GM19240 (cell line): ENCODE measurements around the gene CTNNA3.

Experiments
- DNase-seq: peaks from one replicate; pipeline ENCODE4 v3.0.0; 2011; ENCODE audit warnings: low spot score; ENCODE audit not compliant: insufficient read length

Gene CTNNA3

DNA sequence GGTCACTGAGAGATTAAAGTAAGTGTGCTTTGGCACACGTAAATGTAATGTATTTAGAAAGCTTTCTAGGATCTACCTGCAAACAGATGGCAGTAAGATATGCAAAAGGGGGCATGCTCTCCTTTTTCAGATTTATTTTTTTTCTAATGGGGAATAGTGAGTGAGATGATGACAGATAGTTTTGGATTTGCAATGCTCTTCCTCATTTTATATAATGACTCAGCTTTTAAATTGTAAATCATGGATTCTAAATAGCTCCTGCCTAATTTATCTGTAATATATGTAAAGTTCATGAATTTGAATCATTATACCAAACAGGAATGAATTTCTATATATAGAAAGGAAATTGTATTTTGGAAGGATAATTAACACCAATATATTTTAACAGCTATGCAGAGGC lies 1731.8 kb downstream of the CTNNA3 start:
- DNase-seq = no peak

DNA sequence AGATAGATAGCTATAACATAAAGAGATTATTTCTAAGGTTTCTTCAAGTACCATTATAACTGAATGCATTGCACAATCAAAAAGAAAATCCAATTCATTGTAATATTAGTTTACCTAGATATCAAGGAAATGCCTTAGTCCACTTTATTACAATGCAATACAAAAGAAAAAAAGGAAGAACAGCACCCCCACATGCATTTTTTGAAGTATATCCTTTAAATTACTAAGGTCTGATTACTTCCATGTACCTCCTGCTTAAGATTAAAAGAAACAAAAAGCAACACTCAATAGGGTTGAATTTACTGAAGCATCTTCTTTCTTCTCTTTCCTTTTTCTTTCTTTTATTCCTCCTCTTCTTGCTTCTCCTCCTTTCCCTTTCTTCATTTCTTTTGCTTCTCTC lies 1743.9 kb downstream of the CTNNA3 start:
- DNase-seq = no peak

DNA sequence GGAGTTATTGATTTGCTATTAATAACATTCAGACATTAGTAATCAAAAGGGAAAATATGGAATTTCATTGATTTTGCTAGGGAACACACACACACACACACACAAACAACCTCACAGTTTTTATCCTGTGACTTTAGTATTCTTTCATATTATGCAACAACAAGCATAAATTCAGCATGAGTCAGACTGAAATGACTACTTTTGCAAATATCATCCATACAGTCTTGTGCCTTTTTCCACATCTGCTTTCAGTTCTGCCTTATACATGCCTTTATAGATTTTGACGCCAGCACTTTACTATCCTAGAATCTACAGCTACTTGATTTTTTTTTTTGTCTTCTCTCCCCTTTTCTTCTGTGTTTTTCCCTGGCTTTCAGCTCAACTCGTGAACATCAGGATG lies 1745.9 kb downstream of the CTNNA3 start:
- no peak for DNase-seq

DNA sequence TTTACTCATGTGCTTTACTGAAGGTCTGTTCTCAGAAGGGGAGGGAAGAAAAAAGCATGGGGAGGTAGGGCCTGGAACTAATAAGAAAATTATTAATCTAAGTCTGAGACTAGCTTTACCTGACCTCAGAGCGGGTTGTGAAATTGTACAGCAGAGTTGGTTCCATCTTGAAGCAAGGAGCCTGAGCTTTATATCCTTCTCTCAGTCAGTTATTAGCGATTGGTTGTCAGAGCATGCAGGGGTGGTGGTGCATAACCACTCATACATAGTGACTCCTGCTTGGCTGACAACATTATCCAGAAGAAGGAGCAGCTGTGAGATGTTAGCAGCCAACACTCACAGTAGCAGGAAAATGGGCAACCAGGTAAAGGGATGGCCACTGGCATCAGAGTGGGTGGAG lies 1746.5 kb downstream of the CTNNA3 start:
- DNase-seq = no peak

DNA sequence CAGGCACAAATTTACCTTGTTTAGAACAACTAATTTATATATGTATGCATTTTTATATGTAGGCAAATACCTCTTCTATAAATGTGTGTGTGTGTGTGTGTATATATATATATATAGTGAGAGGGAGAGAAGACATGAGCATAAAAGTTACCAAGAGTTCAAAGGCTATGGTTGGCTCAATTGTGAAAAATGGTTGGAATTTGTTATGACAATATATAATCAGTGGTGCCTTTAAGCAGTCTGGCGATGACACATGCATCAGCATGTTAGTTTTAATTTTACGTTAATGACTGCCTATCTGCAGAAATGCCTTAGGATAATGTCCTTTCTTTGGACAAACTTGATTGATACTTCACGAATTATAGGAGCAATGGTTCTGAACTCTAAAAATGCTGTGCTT lies 1750.9 kb downstream of the CTNNA3 start:
- DNase-seq = no peak

DNA sequence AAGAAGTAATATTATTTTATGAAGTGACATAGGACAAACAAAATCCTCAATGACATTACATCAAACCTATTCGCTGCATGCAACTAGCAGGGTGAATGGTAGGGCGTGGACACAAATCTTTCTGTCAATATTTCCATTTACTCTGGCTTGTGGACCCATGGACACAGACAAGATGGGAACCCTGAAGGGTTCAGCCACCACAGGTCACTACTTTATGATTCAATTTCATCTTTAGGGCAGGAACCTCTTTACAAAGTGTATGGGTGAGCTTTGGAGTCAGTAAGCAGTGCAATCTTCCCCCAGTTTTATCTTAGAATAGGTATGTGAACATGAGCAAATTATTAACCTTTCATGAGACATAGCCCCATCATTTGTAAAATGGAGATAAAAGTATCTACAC lies 1752.5 kb downstream of the CTNNA3 start:
- DNase-seq = no peak

DNA sequence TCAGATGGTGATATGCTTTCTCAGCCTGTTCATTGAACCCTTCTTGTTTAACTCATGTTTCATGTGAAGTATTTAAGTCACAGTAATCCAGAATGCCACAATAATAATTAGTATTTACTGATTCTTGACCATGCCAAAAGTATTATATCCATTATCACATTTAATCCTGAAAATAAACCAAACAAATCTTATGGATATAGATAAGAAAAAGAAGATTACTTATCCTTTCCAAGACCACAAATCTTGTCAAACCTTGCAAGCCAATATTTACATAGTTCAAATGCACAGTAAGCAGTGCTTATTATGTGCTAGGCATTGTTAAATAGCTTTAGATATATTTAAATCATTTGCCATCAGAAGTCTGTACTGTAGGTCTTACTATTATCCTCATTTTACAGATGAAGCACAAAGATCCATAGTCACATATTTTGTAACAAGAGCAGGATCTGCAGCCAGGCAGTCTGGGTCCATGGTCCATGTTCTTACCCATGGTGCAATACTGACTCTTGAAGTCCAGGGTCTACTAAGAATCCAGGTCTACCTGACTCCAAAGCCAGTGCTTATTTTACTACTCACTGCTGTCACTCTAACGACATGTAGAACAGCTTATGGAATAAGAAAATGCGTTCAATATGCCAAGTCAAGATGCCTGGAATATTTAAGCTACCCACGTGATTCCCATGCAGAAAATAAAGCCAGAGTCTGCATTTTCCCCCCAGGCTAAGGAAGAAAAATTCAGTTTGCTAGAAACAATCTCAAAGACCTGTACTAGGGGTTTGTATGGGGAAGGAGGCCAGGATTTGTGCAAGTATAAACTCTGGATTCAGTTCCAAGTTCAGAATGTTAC lies 1755.0 kb downstream of the CTNNA3 start:
- no peak for DNase-seq

DNA sequence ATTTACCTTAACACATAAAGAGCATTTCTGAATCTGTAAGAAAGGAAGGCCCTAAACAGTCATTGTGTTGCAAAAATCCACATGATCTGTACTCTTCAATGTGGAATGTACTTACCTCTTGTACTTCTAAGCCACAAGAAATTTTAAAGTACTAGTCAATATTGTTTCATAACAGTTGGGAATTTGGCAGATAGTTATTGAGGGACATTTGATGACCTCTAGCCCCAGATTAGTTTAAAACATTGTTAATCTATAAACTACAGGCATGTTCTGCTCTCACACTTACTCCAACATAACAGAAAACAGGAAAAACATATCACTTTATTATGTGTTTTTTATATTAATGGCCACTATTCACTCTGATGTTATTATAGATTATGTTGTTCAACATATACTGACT lies 1755.9 kb downstream of the CTNNA3 start:
- no peak for DNase-seq

DNA sequence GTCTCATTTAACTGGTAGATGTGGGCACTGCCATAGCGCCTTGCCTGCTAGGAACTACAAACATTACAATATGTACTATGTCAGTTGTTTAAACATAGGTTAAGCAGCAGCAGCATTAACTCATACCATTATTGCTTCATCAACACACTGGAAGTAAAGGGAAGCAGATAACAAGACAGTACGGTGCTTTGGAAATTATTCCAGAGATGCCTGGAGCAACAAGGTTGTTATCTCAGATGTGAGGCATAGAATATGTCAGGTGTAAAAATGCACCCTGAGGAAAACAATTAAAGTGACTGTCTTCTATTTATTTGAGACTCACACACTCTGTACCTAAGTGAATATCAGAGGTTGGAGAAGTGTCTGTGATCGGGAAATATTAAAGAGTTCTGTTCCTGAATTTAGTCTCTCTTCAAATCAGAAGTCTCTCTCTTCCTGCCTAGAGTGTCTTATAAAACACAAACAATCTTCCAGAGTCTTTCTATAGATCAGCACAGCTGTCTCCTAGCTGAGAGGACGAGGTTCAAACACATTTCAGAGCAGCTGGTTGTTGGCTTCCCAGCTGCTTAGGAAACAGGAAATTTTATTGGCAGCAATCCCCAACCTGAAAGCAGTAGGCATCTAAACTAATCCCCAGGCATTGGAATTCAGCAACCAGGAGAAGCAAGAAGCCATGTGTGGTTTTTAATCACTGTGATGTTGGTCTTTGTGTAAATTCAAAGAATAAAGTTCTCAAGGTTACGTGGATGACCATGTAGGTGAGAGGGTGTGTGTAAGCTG lies 1764.5 kb downstream of the CTNNA3 start:
- DNase-seq = no peak

DNA sequence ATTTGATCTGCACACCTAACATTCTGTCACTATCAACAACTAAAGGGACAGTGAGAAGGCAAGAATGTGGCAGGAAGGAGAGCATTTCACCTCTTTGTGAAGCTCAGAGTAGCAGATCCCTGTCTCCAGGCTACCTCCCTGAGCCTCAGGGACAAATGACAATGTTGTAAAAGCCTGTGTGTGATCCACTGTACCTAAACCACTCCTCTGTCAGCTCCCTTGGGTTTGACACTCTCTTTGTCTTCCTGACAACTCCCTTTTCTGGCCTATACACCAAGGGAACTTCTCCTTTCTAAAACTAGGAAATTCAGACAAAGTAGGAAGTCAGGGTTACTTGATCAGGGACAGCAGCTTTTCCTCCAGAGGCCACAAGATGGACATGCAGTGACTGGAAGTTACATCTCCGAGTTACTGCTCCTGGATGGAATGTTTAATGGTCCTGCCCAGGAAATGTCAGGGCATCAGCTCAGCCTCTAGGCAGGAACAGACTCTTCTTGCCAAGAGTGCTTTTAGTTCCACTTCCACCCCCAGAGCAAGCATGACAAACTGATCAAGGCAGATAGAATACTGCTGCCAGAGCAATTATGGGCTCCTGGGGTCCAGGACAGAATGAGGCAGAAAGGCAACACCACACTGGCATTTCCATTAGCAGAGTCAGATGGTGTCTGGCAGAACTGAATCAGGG lies 1784.7 kb downstream of the CTNNA3 start:
- no peak for DNase-seq

DNA sequence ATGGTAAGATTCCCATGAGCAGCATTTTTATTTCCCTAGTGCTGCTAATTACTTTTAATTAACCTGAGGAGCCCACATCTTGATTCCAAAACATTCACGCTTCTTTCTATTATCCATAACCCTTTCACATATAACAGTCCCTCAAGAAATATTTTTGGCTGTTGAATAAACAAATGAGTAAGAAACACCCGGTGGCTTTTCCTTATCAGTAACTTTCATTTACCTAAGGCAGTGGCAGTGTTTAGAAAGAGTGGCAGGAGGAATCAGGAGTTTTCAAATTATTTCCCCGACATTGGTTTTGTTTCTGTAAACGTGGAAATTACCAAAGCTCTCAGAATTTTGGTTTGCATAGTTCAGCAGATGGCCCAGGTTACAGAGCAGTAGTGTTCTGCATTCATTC lies 1785.8 kb downstream of the CTNNA3 start:
- DNase-seq = no peak

DNA sequence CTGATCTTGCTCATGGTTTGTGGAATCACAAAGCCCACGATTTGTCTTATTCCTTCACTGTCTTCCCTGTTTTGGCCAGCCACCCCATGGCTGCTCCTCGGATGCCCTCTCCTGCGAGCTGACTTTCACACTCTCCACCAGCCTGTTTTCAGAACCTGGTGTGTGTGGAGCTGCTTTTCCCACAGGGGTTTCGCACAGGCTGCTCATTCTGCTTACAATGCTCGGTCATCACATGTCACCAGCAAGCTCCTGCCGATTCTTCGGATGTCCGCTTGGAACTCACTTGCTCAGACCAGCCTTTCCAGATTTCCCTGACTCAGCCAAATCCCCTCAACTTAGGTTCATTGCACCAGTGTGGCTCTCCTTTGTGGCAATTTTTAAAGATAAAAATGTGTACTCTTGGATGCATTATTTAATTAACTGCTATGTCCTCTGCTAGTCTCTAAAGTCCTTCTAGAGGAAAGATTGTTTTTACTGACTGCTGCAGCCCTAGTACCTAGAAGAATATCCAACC lies 1788.7 kb downstream of the CTNNA3 start:
- no peak for DNase-seq

DNA sequence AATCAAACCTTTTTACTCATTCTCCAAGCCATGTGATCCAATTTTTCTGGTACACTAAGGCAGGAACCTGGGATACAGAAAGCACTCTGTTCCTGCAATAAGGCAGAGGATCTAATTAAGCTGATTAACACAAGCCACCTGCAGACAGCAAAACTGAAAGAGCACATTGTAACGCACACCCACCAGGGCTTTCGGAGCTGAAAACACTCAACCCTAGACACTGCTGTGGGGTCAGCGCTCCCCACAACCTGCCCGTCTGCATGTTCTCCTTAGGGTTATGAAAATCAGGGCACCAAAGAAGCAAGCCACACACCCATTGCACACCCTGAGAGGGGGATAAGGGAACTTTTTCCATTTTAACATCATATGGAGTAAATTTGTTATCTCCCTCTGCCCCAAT lies 1792.4 kb downstream of the CTNNA3 start:
- DNase-seq = no peak

DNA sequence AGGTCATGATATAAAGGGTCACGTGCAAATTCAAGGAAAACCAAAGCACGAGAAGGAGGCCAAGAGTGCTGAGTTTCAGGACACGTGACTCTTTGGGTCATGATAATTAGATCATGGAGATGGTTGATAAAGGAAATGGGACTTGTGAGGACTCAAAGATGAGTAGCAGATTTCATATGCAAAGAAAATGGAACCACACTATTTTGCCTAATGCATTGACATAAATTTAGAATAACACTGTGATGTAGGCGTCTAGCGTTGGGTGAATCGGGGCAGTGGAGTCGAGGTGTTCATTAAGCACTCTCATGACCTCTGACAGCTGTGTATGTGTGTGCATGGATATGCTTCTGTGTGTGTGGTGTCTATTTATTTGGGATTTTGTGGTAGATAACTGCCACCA lies 1795.7 kb downstream of the CTNNA3 start:
- no peak for DNase-seq

DNA sequence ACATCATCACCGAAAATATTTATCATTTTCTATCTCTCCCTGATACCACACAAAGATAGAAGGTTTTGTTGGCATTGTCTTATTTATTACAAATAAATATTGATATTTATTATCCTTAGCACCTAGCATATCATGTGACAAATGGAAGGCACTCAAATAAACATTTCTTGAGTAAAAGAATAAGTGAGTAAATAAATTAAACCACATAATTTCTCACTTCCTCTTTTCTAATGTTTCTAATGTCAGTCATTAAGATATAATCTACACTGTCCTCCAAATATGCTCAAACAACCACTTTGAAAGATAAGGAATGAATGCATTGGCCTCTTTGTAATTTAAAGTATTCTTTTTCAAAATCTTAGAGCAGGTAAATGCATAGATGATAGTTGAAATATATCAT lies 1797.9 kb downstream of the CTNNA3 start:
- no peak for DNase-seq

DNA sequence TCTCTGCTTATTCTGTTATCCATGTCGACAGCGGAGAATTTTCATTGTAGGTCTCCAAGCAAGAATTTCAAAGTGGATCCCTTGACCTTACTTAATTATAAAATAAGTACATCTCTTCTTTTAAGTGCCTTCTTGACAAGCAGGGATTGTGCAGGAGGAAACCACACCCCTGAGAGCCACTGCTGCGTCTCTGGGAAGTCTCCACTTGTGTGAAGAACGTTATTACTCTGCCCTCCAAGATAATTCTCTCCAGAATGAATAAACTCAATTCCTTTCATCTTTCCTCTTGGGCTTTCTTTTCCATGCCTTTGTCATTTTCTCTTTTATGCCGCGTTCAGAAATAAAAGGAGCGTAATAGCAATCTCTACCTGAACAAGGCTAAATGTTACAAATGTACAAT lies 1801.0 kb downstream of the CTNNA3 start:
- no peak for DNase-seq

DNA sequence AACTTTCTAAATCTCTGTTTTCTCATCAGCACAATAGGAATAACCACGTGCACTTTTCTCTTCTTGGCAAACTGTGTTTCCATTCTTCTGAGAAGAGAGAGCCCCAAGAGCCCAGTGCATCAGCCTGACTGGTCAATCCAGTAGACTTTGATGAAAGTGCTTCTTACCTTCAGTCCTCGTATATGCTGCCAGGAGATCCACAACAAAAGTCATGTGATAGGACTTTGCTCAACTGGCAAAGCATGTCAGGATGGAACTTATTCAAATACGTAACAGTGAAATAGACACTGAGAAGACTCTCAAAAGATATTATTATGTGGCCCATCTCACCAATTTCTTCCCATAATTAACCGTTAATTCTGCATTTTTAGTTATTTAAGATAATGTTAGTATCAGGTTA lies 1801.6 kb downstream of the CTNNA3 start:
- DNase-seq = no peak

DNA sequence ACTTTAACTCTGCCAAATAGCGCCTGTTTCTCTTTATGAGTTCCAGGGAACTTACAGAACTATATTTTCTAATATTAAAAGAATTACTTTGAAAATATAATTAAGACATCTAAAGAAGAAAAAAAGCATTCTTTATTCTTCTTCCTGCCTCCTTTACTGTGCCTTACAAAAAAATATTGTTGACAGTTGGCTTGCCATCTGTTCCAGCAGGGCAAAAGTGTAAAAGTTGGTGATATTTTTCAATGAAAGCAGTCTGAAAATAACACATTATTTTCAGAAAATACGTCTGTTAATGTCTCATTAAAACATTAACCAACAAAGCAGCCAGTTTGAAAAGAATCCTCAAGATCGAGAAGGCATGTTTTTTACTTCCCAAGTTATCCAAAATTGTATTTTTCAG lies 1802.3 kb downstream of the CTNNA3 start:
- no peak for DNase-seq

DNA sequence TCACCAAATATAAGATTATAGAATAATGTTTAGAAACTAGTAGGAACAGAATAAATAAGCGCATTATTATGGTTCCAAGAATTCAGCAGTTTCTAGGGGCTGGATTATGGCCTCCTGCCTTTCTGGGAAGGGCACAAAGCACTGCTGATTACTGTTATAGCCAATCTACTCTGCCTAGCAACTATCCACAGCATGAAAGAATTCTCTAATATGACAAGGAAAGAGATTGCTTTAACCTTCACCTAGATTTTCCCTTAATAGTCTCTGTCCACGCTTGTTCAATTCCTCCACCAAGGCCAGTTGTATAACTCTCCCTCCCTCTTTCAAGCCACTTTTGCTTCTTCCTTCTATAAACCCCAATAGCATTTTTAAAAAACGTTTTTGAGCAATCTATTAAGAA lies 1803.7 kb downstream of the CTNNA3 start:
- no peak for DNase-seq

DNA sequence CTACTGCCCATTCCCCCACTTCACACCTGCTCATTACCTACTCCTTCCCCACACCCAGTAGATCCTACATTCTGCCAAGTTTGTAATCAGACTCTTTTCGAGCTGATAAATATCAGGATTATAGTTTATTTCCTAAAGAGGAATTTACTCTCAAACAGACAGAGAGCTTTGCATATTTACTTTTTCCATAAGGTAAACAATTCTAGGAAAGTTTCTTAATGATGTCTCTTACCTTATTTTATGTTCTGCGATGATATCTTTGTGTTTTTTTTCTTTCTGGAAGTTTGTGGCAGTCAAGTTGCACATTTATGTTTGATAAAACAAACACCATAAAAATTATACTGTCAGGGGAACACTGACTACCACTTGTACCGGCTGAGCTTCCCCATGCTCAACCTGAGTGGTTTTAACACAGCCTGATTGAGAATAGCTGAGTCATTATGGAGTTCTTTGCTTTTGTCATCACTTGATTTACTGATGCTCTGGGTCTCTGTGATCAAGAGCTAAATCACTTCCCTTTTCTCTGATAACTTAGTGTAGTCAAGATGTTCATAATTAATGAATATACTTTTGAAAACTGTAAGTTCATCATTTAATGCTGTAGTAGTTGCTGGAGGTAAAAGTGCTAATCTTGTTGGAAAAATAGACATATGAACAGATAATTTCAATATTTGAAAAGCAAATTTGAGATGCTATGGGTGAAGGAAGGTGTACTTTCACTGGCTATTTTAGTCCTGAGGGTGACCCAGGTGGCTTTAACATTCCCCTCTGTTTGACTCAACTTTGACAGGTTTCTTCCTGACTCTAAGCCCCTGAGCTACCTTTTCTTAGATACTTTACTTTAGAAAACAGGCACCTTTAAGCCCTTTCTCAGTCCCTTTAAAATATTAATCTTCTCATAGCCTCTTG lies 1804.7 kb downstream of the CTNNA3 start:
- DNase-seq = peak; percentile 3

DNA sequence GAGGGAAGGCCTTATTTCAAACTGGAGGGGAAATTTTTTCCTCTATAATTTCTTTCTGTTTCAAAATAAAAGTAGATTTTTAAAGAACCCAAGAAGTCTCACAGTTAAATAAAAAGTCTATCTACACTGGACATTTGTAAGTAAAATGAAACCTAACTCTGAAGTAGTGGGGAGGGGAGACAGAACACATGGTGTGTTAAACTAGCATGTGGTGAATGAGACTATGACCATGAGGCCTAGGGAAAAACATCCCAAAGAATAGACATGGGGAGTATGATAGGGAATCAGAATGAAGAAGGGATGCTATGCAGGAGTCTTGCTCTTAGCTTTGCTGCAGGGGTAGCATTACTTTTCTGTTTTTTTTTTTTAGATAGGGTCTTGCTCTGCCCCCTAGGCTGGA lies 1831.5 kb downstream of the CTNNA3 start:
- DNase-seq = no peak
